T-cell (primary cell): ENCODE results near the gene LRWD1. TPM values are rescaled to one million over a fixed set of nuclear protein-coding genes. Genes with fewer than 3 reads are reported as not detected.
"Not testable (repeated sequence)": the region's sequence is repeated elsewhere in the genome, so short reads cannot be mapped to it uniquely, and the experiment has no call there.

Source experiments
- ATAC-seq, 4 experiments: fragments of 200-7000 bp in 3 of 4; fragments of 150-1000 bp in 1 of 4; cut with Tn5 transposase; replicated peaks in 1 of 4; 1 replicate in 3 of 4; 2 replicates in 1 of 4; pipeline ENCODE4 v1.10.0; 2021; ENCODE audit warnings: moderate library complexity in 3 of 4, mild to moderate bottlenecking in 2 of 4, moderate number of reproducible peaks in 1 of 4
- CTCF ChIA-PET, 2 donors: fragments of 300-600 bp; sonication (Branson Sonifier 250); formaldehyde crosslinking; loops; one replicate each; lab custom pipeline; 2022; ENCODE audit warnings: antibody characterized with exemption in 2 of 2; lab: Charles Lee
- POLR2A ChIA-PET, 2 donors: fragments of 300-600 bp; sonication (Branson Sonifier 250); formaldehyde crosslinking; loops; one replicate each; lab custom pipeline; 2022; ENCODE audit warnings: antibody characterized with exemption in 2 of 2; lab: Charles Lee
- DNase-seq, 35 experiments: peaks; one replicate each; pipeline versions ENCODE4 v3.0.0 to v3.0.0-alpha.2; 2013 to 2023
- H3K27ac ChIP-seq: one replicate; pipeline ENCODE4 v1.5.1; 2013; ENCODE audit warnings: low read length
- H3K27me3 ChIP-seq, 2 experiments: replicated peaks in 1 of 2; 1 replicate in 1 of 2; 2 replicates in 1 of 2; pipeline versions ENCODE4 v1.6.1 to v1.7.0; 2013; ENCODE audit warnings: low read length in 1 of 2, mixed read lengths in 1 of 2; ENCODE audit not compliant: control insufficient read depth in 2 of 2, insufficient read depth in 2 of 2; ENCODE audit errors: extremely low read depth in 1 of 2
- H3K36me3 ChIP-seq, 2 donors: 1 replicate in 1 of 2; 2 replicates in 1 of 2; pipeline versions ENCODE4 v1.6.1 to v1.7.0; 2013; ENCODE audit warnings: low read length in 1 of 2; ENCODE audit not compliant: control insufficient read depth in 2 of 2, insufficient read depth in 1 of 2; ENCODE audit errors: extremely low read depth in 1 of 2
- H3K4me1 ChIP-seq, 2 experiments: 1 replicate in 1 of 2; 2 replicates in 1 of 2; pipeline versions ENCODE4 v1.6.1 to v1.7.0; 2013; ENCODE audit warnings: low read length in 2 of 2, mixed read lengths in 1 of 2; ENCODE audit not compliant: insufficient read depth in 2 of 2, control insufficient read depth in 1 of 2; ENCODE audit errors: extremely low read depth in 1 of 2
- H3K4me3 ChIP-seq, 2 donors: 1 replicate in 1 of 2; 2 replicates in 1 of 2; pipeline versions ENCODE4 v1.5.1 to v1.7.0; 2013; ENCODE audit warnings: mild to moderate bottlenecking in 2 of 2, low read length in 1 of 2, moderate library complexity in 1 of 2; ENCODE audit not compliant: control insufficient read depth in 1 of 2; ENCODE audit errors: extremely low read depth in 1 of 2
- H3K9me3 ChIP-seq: 2 replicates; pipeline ENCODE4 v1.7.0; 2013
- H3K27ac Mint-ChIP-seq, 2 donors: one replicate each; pipeline ENCODE4 v1.8.0; 2020 to 2021; ENCODE audit warnings: mild to moderate bottlenecking in 2 of 2, mixed read lengths in 2 of 2
- H3K27me3 Mint-ChIP-seq, 2 donors: one replicate each; pipeline ENCODE4 v1.8.0; 2021 to 2022; ENCODE audit warnings: mixed read lengths in 2 of 2
- H3K36me3 Mint-ChIP-seq: one replicate; pipeline ENCODE4 v1.8.0; 2021; ENCODE audit warnings: mixed read lengths
- H3K4me1 Mint-ChIP-seq, 3 donors: one replicate each; pipeline ENCODE4 v1.8.0; 2020 to 2022; ENCODE audit warnings: mixed read lengths in 3 of 3, mild to moderate bottlenecking in 1 of 3
- H3K4me3 Mint-ChIP-seq, 3 donors: one replicate each; pipeline ENCODE4 v1.8.0; 2020 to 2022; ENCODE audit warnings: mild to moderate bottlenecking in 3 of 3, mixed read lengths in 3 of 3, moderate library complexity in 3 of 3
- H3K9me3 Mint-ChIP-seq, 3 donors: one replicate each; pipeline ENCODE4 v1.8.0; 2020 to 2022; ENCODE audit warnings: mixed read lengths in 3 of 3
- WGBS: methylation state at CpG from one replicate; pipeline ENCODE4 v1.1.5; 2013; ENCODE audit warnings: missing lambda C conversion rate; ENCODE audit not compliant: insufficient coverage; 5-methylcytosine and 5-hydroxymethylcytosine counted together
- total RNA-seq, 35 experiments: library from RNA in 6 of 35; stranded (reverse) in 6 of 35; fragments of 120-200 nt in 1 of 35; gene quantifications; one replicate each; pipeline versions ENCODE4 v1.2.1 to v1.2.4 and lab custom pipeline; 2013 to 2026

Gene LRWD1
- total RNA-seq, 5 donors from 2014 or later (not counting 1 experiment from before 2014, with no cell fraction given), result 14.0 to 29.0 (median 23.9) TPM

DNA sequence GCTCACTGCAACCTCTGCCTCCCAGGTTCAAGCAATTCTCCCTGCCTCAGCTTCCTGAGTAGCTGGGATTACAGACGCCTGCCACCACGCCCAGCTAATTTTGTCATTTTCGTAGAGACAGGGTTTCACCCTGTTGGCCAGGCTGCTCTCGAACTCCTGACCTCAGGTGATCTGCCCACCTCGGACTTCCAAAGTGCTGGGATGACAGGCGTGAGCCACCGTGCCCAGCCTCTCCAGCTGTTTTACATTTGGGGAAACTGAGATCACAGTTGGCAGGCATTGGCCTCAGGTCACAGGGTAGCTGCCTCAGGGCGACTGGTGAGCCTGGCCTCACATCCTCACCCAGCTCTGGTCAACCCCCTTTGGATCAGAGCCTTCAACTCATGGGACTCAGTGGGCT, 45.8 kb downstream of the LRWD1 start:
- ATAC-seq, H3K4me3 ChIP-seq, H3K9me3 ChIP-seq, POLR2A ChIA-PET, H3K27ac Mint-ChIP-seq, H3K4me3 Mint-ChIP-seq, H3K27ac ChIP-seq, H3K36me3 ChIP-seq, H3K9me3 Mint-ChIP-seq, H3K27me3 ChIP-seq, H3K27me3 Mint-ChIP-seq, H3K4me1 ChIP-seq, CTCF ChIA-PET, DNase-seq, H3K4me1 Mint-ChIP-seq, H3K36me3 Mint-ChIP-seq: not testable (repeated sequence)
- WGBS, result no CpG with 5 or more reads among the region's 8 CpGs

DNA sequence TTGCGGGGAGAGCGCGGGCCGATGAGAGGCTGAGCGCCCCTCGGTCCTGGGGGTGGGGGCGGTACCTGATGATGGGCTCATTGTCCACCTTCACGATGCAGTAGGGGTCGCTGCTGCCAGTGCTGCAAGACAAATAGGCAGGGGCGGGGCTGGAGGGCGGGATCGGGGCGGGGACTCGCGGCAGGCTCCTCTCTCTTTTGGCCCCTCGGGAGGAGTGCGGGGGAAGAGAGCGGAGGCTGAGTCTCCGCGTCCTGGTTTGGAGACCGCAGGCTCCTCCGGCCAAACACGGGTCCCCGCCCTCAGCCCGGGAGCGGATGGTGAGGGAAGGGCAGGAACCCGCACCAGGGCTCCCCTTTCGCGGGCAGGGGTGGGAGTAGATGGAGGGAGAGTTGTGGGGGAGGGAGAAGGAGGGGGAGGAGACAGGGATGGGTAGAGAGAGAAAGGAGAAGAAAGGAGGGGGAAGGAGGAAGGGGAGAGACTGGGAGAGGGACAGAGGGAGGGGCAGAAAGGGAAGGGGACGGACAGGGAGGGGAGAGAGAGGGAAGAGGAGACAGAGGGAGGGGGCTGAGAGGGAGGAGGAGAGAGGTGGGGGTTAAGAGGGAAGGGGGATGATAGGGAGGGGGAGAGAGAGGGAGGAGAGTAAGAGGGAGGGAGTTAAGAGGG, 47.2 kb downstream of the LRWD1 start:
- H3K27me3 ChIP-seq, H3K27ac ChIP-seq, H3K9me3 ChIP-seq, POLR2A ChIA-PET, H3K27me3 Mint-ChIP-seq, H3K36me3 Mint-ChIP-seq, H3K4me3 ChIP-seq, DNase-seq, H3K9me3 Mint-ChIP-seq, H3K36me3 ChIP-seq, H3K4me1 Mint-ChIP-seq, H3K4me1 ChIP-seq, H3K27ac Mint-ChIP-seq, CTCF ChIA-PET: not testable (repeated sequence)
- WGBS, result no CpG with 5 or more reads among the region's 30 CpGs
- ATAC-seq, result peak; percentile 85 to 89 (median 86)
- peak overlapping the region in 1 of 3 donors; percentile 63 for H3K4me3 Mint-ChIP-seq

DNA sequence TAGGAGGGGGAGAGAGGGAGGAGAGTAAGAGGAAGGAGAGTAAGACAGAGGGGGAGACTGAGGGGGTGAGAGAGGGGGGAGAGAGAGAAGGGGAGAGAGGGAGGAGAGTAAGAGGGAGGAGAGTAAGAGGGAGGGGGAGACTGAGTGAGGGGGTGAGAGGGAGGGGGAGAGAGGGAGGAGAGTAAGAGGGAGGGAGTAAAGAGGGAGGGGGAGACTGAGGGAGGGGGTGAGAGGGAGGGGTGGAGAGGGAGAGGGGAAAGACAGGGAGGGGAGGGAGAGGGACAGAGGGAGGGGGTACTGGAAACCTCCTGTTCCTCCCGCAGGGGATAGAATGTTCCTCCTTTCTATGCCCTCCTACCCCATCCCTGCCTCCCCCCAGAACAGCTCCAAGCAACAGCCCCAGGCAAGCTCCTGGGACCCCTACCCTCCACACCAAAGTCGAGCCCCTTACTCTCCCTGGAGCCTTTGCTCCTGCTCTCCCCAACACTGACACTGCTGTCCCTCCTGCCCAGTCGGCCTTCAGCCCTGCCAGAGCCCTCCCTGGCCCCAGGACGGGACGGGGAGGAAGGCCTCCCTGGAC, 47.9 kb downstream of the LRWD1 start:
- 17% methylated on average over 1 of the region's 5 CpGs for WGBS
- POLR2A ChIA-PET, CTCF ChIA-PET, H3K27ac ChIP-seq, H3K36me3 Mint-ChIP-seq, H3K9me3 Mint-ChIP-seq, ATAC-seq, H3K27ac Mint-ChIP-seq, H3K27me3 Mint-ChIP-seq, H3K4me1 Mint-ChIP-seq, H3K9me3 ChIP-seq, H3K4me3 ChIP-seq, H3K27me3 ChIP-seq, H3K36me3 ChIP-seq, H3K4me1 ChIP-seq: not testable (repeated sequence)
- peak in 7 of 35 experiments; percentile 1 to 42 (median 7) for DNase-seq
- H3K4me3 Mint-ChIP-seq, result peak overlapping the region in 1 of 3 donors; percentile 63

DNA sequence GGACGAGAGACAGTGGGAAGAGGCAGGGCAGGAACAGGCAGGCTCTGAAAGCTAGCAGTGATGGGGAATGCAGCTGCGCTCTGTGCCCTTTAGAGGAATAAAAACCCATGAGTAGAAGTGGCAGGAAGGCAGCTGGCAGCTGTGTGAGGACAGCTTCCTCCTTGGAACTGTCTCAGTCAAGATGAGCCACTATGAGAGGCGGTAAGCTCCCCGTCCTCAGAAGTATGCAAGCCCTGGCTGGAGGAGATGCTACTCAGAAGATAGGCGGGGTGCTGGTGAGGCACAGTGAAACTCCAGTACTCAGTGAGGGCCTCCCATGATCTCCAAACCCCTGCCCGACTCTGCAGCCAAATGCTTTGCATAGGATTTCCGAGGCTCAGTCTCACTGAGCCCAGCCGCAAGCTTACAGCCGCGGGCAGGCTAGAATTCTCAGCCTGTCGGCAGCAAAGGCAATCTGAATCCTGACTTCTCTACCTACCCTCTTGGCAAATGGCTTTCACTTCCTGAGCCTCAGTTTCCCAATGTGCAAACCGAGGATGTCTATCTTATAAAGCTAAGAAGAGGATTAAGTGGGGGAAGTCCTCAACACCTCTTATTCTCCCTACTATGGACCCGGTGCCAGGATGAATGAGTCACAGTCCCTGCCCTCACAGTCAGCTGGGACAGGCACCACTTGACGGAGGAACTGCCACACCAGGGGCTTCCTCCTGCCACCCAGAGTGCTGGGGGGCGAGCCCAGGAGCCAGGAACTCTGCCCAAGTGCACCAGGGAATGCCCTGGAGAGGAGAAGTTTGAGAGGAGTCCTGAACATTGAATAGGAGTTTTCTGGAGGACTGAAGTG, 50.3 kb downstream of the LRWD1 start:
- CTCF ChIA-PET, H3K4me1 Mint-ChIP-seq, H3K27ac Mint-ChIP-seq, H3K36me3 Mint-ChIP-seq, H3K27ac ChIP-seq, H3K27me3 ChIP-seq, H3K4me3 Mint-ChIP-seq, DNase-seq, H3K9me3 ChIP-seq, ATAC-seq, POLR2A ChIA-PET, H3K27me3 Mint-ChIP-seq, H3K36me3 ChIP-seq, H3K4me3 ChIP-seq, H3K9me3 Mint-ChIP-seq: not testable (repeated sequence)
- WGBS, result no CpG with 5 or more reads among the region's 15 CpGs
- peaks cover 0 to 10% of the 10 kb centered on the region in 2 experiments for H3K4me1 ChIP-seq

DNA sequence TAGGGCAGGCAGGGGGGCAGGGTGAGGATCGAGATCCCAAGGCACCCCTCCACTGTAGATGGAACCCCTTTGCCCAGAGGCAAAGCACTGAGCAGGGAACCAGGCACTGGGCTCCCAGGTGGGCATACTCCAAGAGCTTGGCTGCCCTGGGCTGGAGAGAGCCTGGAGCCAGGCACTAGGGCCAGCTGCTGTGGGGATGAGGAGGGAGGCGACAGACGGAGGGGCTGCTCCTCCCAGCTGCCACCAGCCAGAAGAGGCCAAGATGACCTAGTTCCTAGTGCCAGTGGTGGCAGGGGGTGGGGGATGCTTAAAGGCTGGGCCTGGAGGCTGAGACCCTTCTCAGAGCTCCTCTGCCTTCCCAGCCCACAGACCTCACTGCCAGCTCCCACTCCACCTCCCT, 51.1 kb downstream of the LRWD1 start:
- H3K4me1 Mint-ChIP-seq, H3K36me3 ChIP-seq, POLR2A ChIA-PET, H3K4me3 ChIP-seq, ATAC-seq, H3K27me3 Mint-ChIP-seq, H3K27ac ChIP-seq, H3K4me3 Mint-ChIP-seq, H3K9me3 ChIP-seq, DNase-seq, H3K27ac Mint-ChIP-seq, H3K36me3 Mint-ChIP-seq, CTCF ChIA-PET, H3K27me3 ChIP-seq, H3K9me3 Mint-ChIP-seq: not testable (repeated sequence)
- WGBS, result no CpG with 5 or more reads among the region's 3 CpGs
- H3K4me1 ChIP-seq, result peaks cover 0 to 10% of the 10 kb centered on the region in 2 experiments

DNA sequence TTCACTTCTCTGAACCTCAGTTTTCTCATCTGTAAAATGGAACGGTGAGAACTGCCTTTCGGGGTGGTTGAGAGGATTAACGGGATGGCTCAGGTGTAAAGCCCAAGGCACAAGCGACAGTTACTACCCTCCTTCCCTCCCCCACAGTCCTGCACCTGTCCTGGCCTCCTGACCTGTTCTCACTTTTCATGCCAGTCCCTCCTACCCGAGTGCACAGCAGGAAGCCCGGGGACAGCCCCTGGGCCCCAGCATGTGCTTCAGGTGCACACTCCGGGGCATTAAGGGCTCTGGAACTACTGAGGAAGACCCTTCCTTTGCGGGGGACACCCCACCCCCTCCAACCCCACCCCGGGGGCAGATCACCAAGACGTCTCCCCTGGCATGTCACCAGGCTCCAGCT, 52.2 kb downstream of the LRWD1 start:
- H3K27ac Mint-ChIP-seq, H3K36me3 ChIP-seq, H3K27me3 Mint-ChIP-seq, H3K4me1 Mint-ChIP-seq, DNase-seq, H3K4me3 ChIP-seq, CTCF ChIA-PET, H3K9me3 ChIP-seq, H3K9me3 Mint-ChIP-seq, H3K36me3 Mint-ChIP-seq, H3K27ac ChIP-seq, POLR2A ChIA-PET, H3K27me3 ChIP-seq, ATAC-seq, H3K4me3 Mint-ChIP-seq: not testable (repeated sequence)
- WGBS, result no CpG with 5 or more reads among the region's 10 CpGs
- H3K4me1 ChIP-seq, result peaks cover 0 to 10% of the 10 kb centered on the region in 2 experiments
